ENCODE results near the gene TUBA4B. TPM values are rescaled to one million over a fixed set of nuclear protein-coding genes. Genes with fewer than 3 reads are reported as not detected.
"Not testable (repeated sequence)": the region's sequence is repeated elsewhere in the genome, so short reads cannot be mapped to it uniquely, and the experiment has no call there.

Gene TUBA4B
- total RNA-seq, 2 donors from 2014 or later: not detected

- Histone ChIP-seq H3K9me3 (no peaks in the 10 kb centered on the region), H3K27ac (peak overlapping the region; percentile 84 to 94), H3K36me3 (no peaks in the 10 kb centered on the region), H3K4me1 (replicated peaks) (peaks cover 29% of the 10 kb centered on the region), H3K4me3 (peak overlapping the region; percentile 64 to 67), H3K27me3 (replicated peaks; ENCODE audit: insufficient read depth) (no peaks in the 10 kb centered on the region)
- DNase-seq (ENCODE audit: low spot score): no peak
- TF ChIP-seq, protein P1, sequence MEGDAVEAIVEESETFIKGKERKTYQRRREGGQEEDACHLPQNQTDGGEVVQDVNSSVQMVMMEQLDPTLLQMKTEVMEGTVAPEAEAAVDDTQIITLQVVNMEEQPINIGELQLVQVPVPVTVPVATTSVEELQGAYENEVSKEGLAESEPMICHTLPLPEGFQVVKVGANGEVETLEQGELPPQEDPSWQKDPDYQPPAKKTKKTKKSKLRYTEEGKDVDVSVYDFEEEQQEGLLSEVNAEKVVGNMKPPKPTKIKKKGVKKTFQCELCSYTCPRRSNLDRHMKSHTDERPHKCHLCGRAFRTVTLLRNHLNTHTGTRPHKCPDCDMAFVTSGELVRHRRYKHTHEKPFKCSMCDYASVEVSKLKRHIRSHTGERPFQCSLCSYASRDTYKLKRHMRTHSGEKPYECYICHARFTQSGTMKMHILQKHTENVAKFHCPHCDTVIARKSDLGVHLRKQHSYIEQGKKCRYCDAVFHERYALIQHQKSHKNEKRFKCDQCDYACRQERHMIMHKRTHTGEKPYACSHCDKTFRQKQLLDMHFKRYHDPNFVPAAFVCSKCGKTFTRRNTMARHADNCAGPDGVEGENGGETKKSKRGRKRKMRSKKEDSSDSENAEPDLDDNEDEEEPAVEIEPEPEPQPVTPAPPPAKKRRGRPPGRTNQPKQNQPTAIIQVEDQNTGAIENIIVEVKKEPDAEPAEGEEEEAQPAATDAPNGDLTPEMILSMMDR (IDR thresholded peaks at IDR 0.05): no peak
- TF ChIP-seq POLR2A (IDR thresholded peaks at IDR 0.05) (no peak), POLR2AphosphoS5 (IDR thresholded peaks at IDR 0.05) (no peak)
- WGBS: 8% methylated on average over 9 of the region's 9 CpGs
- intact Hi-C loops (cut with DNase I): no loop called here
These were observed 508 bp upstream of the TUBA4B start for GRCh38 chr2:219252570-219252899.

GRCh38 chr2:219253753-219254589 lies 928 bp downstream of the TUBA4B start, which contains the start of gene TUBA4A:
TUBA4A (minus strand) TSS chr2:219253918; CDS start chr2:219253858, 60 bp downstream.
- Histone ChIP-seq H3K27me3 (replicated peaks; ENCODE audit: insufficient read depth) (no peaks in the 10 kb centered on the region), H3K27ac (peak within 1 kb of the TSS; percentile 84 to 94), H3K36me3 (no peaks in the 10 kb centered on the region), H3K4me1 (replicated peaks) (peaks cover 20% of the 10 kb centered on the region), H3K9me3 (no peaks in the 10 kb centered on the region), H3K4me3 (peak within 1 kb of the TSS; percentile 64 to 67)
- WGBS: under 1% methylated on average over 60 of the region's 76 CpGs
- TF ChIP-seq POLR2AphosphoS5 (IDR thresholded peaks at IDR 0.05) (peak; percentile 98), POLR2A (IDR thresholded peaks at IDR 0.05) (peak; percentile 100)
- TF ChIP-seq, protein P1 (IDR thresholded peaks at IDR 0.05): peak; percentile 17 to 81 (median 44)
- DNase-seq (ENCODE audit: low spot score): peak; percentile 91
- intact Hi-C loops (cut with DNase I): no loop called here

- intact Hi-C loops (cut with DNase I): no loop called here
- 28% methylated on average over 10 of the region's 12 CpGs for WGBS
These were observed 1.7 kb downstream of the TUBA4B start for GRCh38 chr2:219254590-219255201.

GRCh38 chr2:219258942-219259341 lies 5.9 kb downstream of the TUBA4B start:
- 93% methylated on average over 10 of the region's 10 CpGs for WGBS
- not testable (repeated sequence) for H3K27me3 ChIP-seq (replicated peaks; ENCODE audit: insufficient read depth); H3K27ac ChIP-seq

More at GRCh38 chr2:219254590-219255201, 1.7 kb downstream of the TUBA4B start:
- Histone ChIP-seq H3K9me3 (no peaks in the 10 kb centered on the region), H3K27me3 (replicated peaks; ENCODE audit: insufficient read depth) (no peaks in the 10 kb centered on the region), H3K36me3 (no peaks in the 10 kb centered on the region), H3K4me3 (peak overlapping the region; percentile 64 to 67), H3K27ac (peak overlapping the region; percentile 84 to 94), H3K4me1 (replicated peaks) (peaks cover 14% of the 10 kb centered on the region)
- DNase-seq (ENCODE audit: low spot score): no peak
- TF ChIP-seq POLR2A (IDR thresholded peaks at IDR 0.05) (no peak), POLR2AphosphoS5 (IDR thresholded peaks at IDR 0.05) (no peak)
- TF ChIP-seq, protein P1 (IDR thresholded peaks at IDR 0.05): no peak

GRCh38 chr2:219261024-219261855 lies 8.2 kb downstream of the TUBA4B start:
- Histone ChIP-seq H3K27ac (no peak overlapping the region), H3K4me1 (replicated peaks) (no peaks in the 10 kb centered on the region), H3K27me3 (replicated peaks; ENCODE audit: insufficient read depth) (no peaks in the 10 kb centered on the region), H3K9me3 (no peaks in the 10 kb centered on the region), H3K4me3 (no peak overlapping the region), H3K36me3 (no peaks in the 10 kb centered on the region)
- no peak for DNase-seq (ENCODE audit: low spot score)
- intact Hi-C loops (cut with DNase I): no loop called here
- TF ChIP-seq POLR2AphosphoS5 (IDR thresholded peaks at IDR 0.05) (no peak), POLR2A (IDR thresholded peaks at IDR 0.05) (no peak)
- TF ChIP-seq, protein P1 (IDR thresholded peaks at IDR 0.05): no peak
- WGBS: 66% methylated on average over 5 of the region's 5 CpGs

More at GRCh38 chr2:219258942-219259341, 5.9 kb downstream of the TUBA4B start:
- H3K4me3 ChIP-seq; H3K9me3 ChIP-seq; intact Hi-C loops (cut with DNase I); H3K36me3 ChIP-seq; H3K4me1 ChIP-seq (replicated peaks); DNase-seq (ENCODE audit: low spot score): not testable (repeated sequence)

Data from prostate gland (tissue), 2 donors.